WERI-Rb-1 (cell line): Measurements from ENCODE around the gene ITGA1.
"Not testable (repeated sequence)": the region's sequence is repeated elsewhere in the genome, so short reads cannot be mapped to it uniquely, and the experiment has no call there.

Experiments
- DNase-seq: peaks from one replicate; pipeline ENCODE4 v3.0.0-alpha.2; 2020
- H3K27ac ChIP-seq: fragments of 250-450 bp; sonication (Bioruptor Pico); 2 replicates; pipeline ENCODE4 v1.5.1; 2020; ENCODE audit warnings: mild to moderate bottlenecking, moderate library complexity
- H3K27me3 ChIP-seq: fragments of 250-450 bp; sonication (Bioruptor Pico); 2 replicates; pipeline ENCODE4 v1.5.1; 2021; ENCODE audit warnings: mild to moderate bottlenecking, low read depth, moderate library complexity; ENCODE audit not compliant: insufficient read depth, severe bottlenecking
- H3K36me3 ChIP-seq: fragments of 250-450 bp; sonication (Bioruptor Pico); 2 replicates; pipeline ENCODE4 v1.5.1; 2020; ENCODE audit warnings: mild to moderate bottlenecking, moderate library complexity
- H3K4me3 ChIP-seq: 2 replicates; pipeline ENCODE4 v1.5.1; 2011; ENCODE audit warnings: low read depth, mild to moderate bottlenecking, control low read depth, low read length
- H3K9me3 ChIP-seq: fragments of 250-450 bp; sonication (Bioruptor Pico); 2 replicates; pipeline ENCODE4 v1.5.1; 2021; ENCODE audit warnings: mild to moderate bottlenecking, moderate library complexity; ENCODE audit not compliant: severe bottlenecking
- CTCF ChIP-seq: IDR thresholded peaks from 2 replicates; pipeline ENCODE4 v1.5.1; 2011; ENCODE audit warnings: low read depth, mild to moderate bottlenecking, control low read depth, inconsistent platforms, low read length

The ITGA1 gene

GRCh38 chr5:52817818-52818217, 30.1 kb downstream of the ITGA1 start:
- no peak for DNase-seq
- Histone ChIP-seq H3K27me3 (no peaks in the 10 kb centered on the region), H3K36me3 (no peaks in the 10 kb centered on the region), H3K27ac (no peak overlapping the region), H3K9me3 (no peaks in the 10 kb centered on the region), H3K4me3 (no peak overlapping the region)
- no peak for TF ChIP-seq CTCF

- Histone ChIP-seq H3K27me3 (no peaks in the 10 kb centered on the region), H3K4me3 (no peak overlapping the region), H3K27ac (no peak overlapping the region), H3K36me3 (no peaks in the 10 kb centered on the region), H3K9me3 (no peaks in the 10 kb centered on the region)
- no peak for TF ChIP-seq CTCF
- DNase-seq = no peak
These were observed 30.6 kb downstream of the ITGA1 start for GRCh38 chr5:52818360-52818759.

- H3K27ac ChIP-seq, H3K4me3 ChIP-seq, H3K27me3 ChIP-seq, H3K36me3 ChIP-seq, H3K9me3 ChIP-seq, DNase-seq: not testable (repeated sequence)
These were observed 31.1 kb downstream of the ITGA1 start for GRCh38 chr5:52818807-52819206.

GRCh38 chr5:52821901-52822300, 34.2 kb downstream of the ITGA1 start:
- H3K4me3 ChIP-seq = no peak overlapping the region
- no peak for TF ChIP-seq CTCF
- H3K27ac ChIP-seq = no peak overlapping the region
- DNase-seq = no peak
- no peaks in the 10 kb centered on the region for H3K27me3 ChIP-seq
- H3K36me3 ChIP-seq = no peaks in the 10 kb centered on the region
- no peaks in the 10 kb centered on the region for H3K9me3 ChIP-seq

GRCh38 chr5:52822437-52822836, 34.7 kb downstream of the ITGA1 start:
- no peak overlapping the region for H3K4me3 ChIP-seq
- no peak for DNase-seq
- H3K36me3 ChIP-seq = no peaks in the 10 kb centered on the region
- H3K9me3 ChIP-seq = no peaks in the 10 kb centered on the region
- H3K27me3 ChIP-seq = no peaks in the 10 kb centered on the region
- H3K27ac ChIP-seq = no peak overlapping the region
- no peak for TF ChIP-seq CTCF

- Histone ChIP-seq H3K36me3 (no peaks in the 10 kb centered on the region), H3K27me3 (no peaks in the 10 kb centered on the region), H3K4me3 (no peak overlapping the region), H3K27ac (no peak overlapping the region), H3K9me3 (no peaks in the 10 kb centered on the region)
- no peak for DNase-seq
- no peak for TF ChIP-seq CTCF
These were observed 37.1 kb downstream of the ITGA1 start for GRCh38 chr5:52824827-52825226.
